Head of caudate nucleus (tissue), 42 donors: ENCODE measurements around the gene FKBP9.
"Not testable (repeated sequence)": the region's sequence is repeated elsewhere in the genome, so short reads cannot be mapped to it uniquely, and the experiment has no call there.

Source experiments
- DNase-seq, 42 donors: peaks; one replicate each; pipeline versions ENCODE4 v3.0.0 to v3.0.0-alpha.2; 2020 to 2021; ENCODE audit warnings: mixed read lengths in 7 of 42
- intact Hi-C: fragments of 100-400 bp; cut with DNase I; formaldehyde crosslinking; loops from one replicate; pipeline ENCODE4 v1.15.0; 2022

FKBP9 gene

GRCh38 chr7:32943252-32944030, 13.8 kb upstream of the FKBP9 start:
- peak in 2 of 42 donors; percentile 39 to 49 for DNase-seq
- intact Hi-C loops, result loop anchor here (5.0 kb wide), 2 partner anchors 51 to 119 kb away; partner anchors contain the start of genes KBTBD2 and NT5C3A

GRCh38 chr7:32947420-32947983, 9.7 kb upstream of the FKBP9 start:
- intact Hi-C loops, result no loop called here
- no peak for DNase-seq

- intact Hi-C loops, result no loop called here
- no peak for DNase-seq
These were observed 9.0 kb upstream of the FKBP9 start for GRCh38 chr7:32948202-32948601.

- intact Hi-C loops, result no loop called here
- DNase-seq, result no peak
These were observed 4.4 kb upstream of the FKBP9 start for GRCh38 chr7:32952876-32953275.

- peak in 10 of 42 donors; percentile 10 to 36 (median 26) for DNase-seq
- intact Hi-C loops, result no loop called here
These were observed 1.1 kb downstream of the FKBP9 start for GRCh38 chr7:32958046-32959025.

- intact Hi-C loops, result not testable (repeated sequence)
These were observed 6.7 kb downstream of the FKBP9 start for GRCh38 chr7:32963880-32964301.

GRCh38 chr7:32964461-32965159, 7.4 kb downstream of the FKBP9 start:
- intact Hi-C loops, result not testable (repeated sequence)
- peak in 10 of 42 donors; percentile 12 to 50 (median 25) for DNase-seq

More at GRCh38 chr7:32963880-32964301, 6.7 kb downstream of the FKBP9 start:
- DNase-seq, result peak in 2 of 42 donors; percentile 14 to 17

- not testable (repeated sequence) for DNase-seq
These were observed 9.4 kb downstream of the FKBP9 start for GRCh38 chr7:32966489-32967267.

GRCh38 chr7:32967268-32967582, 10.0 kb downstream of the FKBP9 start:
- intact Hi-C loops, DNase-seq: not testable (repeated sequence)

More at GRCh38 chr7:32966489-32967267, 9.4 kb downstream of the FKBP9 start:
- intact Hi-C loops, result not testable (repeated sequence)

- intact Hi-C loops, DNase-seq: not testable (repeated sequence)
These were observed 14.7 kb downstream of the FKBP9 start for GRCh38 chr7:32971967-32972366.

- intact Hi-C loops, DNase-seq: not testable (repeated sequence)
These were observed 19.9 kb downstream of the FKBP9 start for GRCh38 chr7:32977159-32977558.

GRCh38 chr7:32979246-32979645, 22.0 kb downstream of the FKBP9 start:
- DNase-seq, intact Hi-C loops: not testable (repeated sequence)

- DNase-seq, intact Hi-C loops: not testable (repeated sequence)
These were observed 22.7 kb downstream of the FKBP9 start for GRCh38 chr7:32979902-32980301.

- intact Hi-C loops, DNase-seq: not testable (repeated sequence)
These were observed 30.9 kb downstream of the FKBP9 start for GRCh38 chr7:32988148-32988547.

GRCh38 chr7:32991068-32991585, 33.9 kb downstream of the FKBP9 start:
- DNase-seq, intact Hi-C loops: not testable (repeated sequence)

GRCh38 chr7:32991975-32992700, 34.9 kb downstream of the FKBP9 start:
- intact Hi-C loops, DNase-seq: not testable (repeated sequence)

GRCh38 chr7:32992750-32993149, 35.5 kb downstream of the FKBP9 start:
- DNase-seq, intact Hi-C loops: not testable (repeated sequence)
